T-helper 1 cell treated with Interleukin-12 subunit alpha and Interleukin-12 subunit beta and Interleukin-4 antibody, amounts not matched to agents 30 μg/mL and 1 μg/mL, for 36 hours (primary cell): ENCODE data around the gene PRICKLE2.

Experiments used
- H3K27ac Mint-ChIP-seq: one replicate; pipeline ENCODE4 v1.8.0; 2021; ENCODE audit warnings: mild to moderate bottlenecking, mixed read lengths
- H3K27me3 Mint-ChIP-seq: one replicate; pipeline ENCODE4 v1.8.0; 2021; ENCODE audit warnings: low read depth, mixed read lengths
- H3K36me3 Mint-ChIP-seq: one replicate; pipeline ENCODE4 v1.8.0; 2021; ENCODE audit warnings: low read depth, mixed read lengths
- H3K4me1 Mint-ChIP-seq: one replicate; pipeline ENCODE4 v1.8.0; 2021; ENCODE audit warnings: low read depth, mixed read lengths
- H3K4me3 Mint-ChIP-seq: one replicate; pipeline ENCODE4 v1.8.0; 2021; ENCODE audit warnings: mild to moderate bottlenecking, moderate library complexity, mixed read lengths
- H3K9me3 Mint-ChIP-seq: one replicate; pipeline ENCODE4 v1.8.0; 2021; ENCODE audit warnings: mixed read lengths

The PRICKLE2 gene

GRCh38 chr3:64262574-64263114, 37.4 kb upstream of the PRICKLE2 start:
- Mint-ChIP-seq H3K4me1 (no peaks in the 10 kb centered on the region), H3K4me3 (no peak overlapping the region), H3K36me3 (no peaks in the 10 kb centered on the region), H3K27me3 (peaks cover 28% of the 10 kb centered on the region), H3K9me3 (no peaks in the 10 kb centered on the region), H3K27ac (no peak overlapping the region)

GRCh38 chr3:64260431-64260830, 35.2 kb upstream of the PRICKLE2 start:
- H3K27ac Mint-ChIP-seq = no peak overlapping the region
- no peak overlapping the region for H3K4me3 Mint-ChIP-seq
- H3K4me1 Mint-ChIP-seq = no peaks in the 10 kb centered on the region
- peaks cover 10% of the 10 kb centered on the region for H3K27me3 Mint-ChIP-seq
- no peaks in the 10 kb centered on the region for H3K36me3 Mint-ChIP-seq
- no peaks in the 10 kb centered on the region for H3K9me3 Mint-ChIP-seq

- no peak overlapping the region for H3K27ac Mint-ChIP-seq
- no peaks in the 10 kb centered on the region for H3K4me1 Mint-ChIP-seq
- peaks cover 3% of the 10 kb centered on the region for H3K27me3 Mint-ChIP-seq
- H3K36me3 Mint-ChIP-seq = no peaks in the 10 kb centered on the region
- no peak overlapping the region for H3K4me3 Mint-ChIP-seq
- H3K9me3 Mint-ChIP-seq = no peaks in the 10 kb centered on the region
Observed at GRCh38 chr3:64259636-64260035, 34.4 kb upstream of the PRICKLE2 start.

GRCh38 chr3:64257100-64257755, 32.0 kb upstream of the PRICKLE2 start:
- Mint-ChIP-seq H3K4me3 (no peak overlapping the region), H3K9me3 (no peaks in the 10 kb centered on the region), H3K27me3 (no peaks in the 10 kb centered on the region), H3K36me3 (no peaks in the 10 kb centered on the region), H3K4me1 (no peaks in the 10 kb centered on the region), H3K27ac (no peak overlapping the region)

- H3K27ac Mint-ChIP-seq = no peak overlapping the region
- H3K4me1 Mint-ChIP-seq = no peaks in the 10 kb centered on the region
- no peaks in the 10 kb centered on the region for H3K9me3 Mint-ChIP-seq
- no peaks in the 10 kb centered on the region for H3K36me3 Mint-ChIP-seq
- H3K27me3 Mint-ChIP-seq = no peaks in the 10 kb centered on the region
- H3K4me3 Mint-ChIP-seq = no peak overlapping the region
Observed at GRCh38 chr3:64255741-64256340, 30.6 kb upstream of the PRICKLE2 start.

- no peaks in the 10 kb centered on the region for H3K27me3 Mint-ChIP-seq
- H3K4me1 Mint-ChIP-seq = no peaks in the 10 kb centered on the region
- H3K9me3 Mint-ChIP-seq = no peaks in the 10 kb centered on the region
- H3K27ac Mint-ChIP-seq = no peak overlapping the region
- no peaks in the 10 kb centered on the region for H3K36me3 Mint-ChIP-seq
- H3K4me3 Mint-ChIP-seq = no peak overlapping the region
Observed at GRCh38 chr3:64254443-64254842, 29.2 kb upstream of the PRICKLE2 start.

- Mint-ChIP-seq H3K27me3 (no peaks in the 10 kb centered on the region), H3K36me3 (no peaks in the 10 kb centered on the region), H3K27ac (no peak overlapping the region), H3K4me3 (no peak overlapping the region), H3K9me3 (no peaks in the 10 kb centered on the region), H3K4me1 (no peaks in the 10 kb centered on the region)
Observed at GRCh38 chr3:64253689-64254088, 28.4 kb upstream of the PRICKLE2 start.

- H3K4me1 Mint-ChIP-seq = no peaks in the 10 kb centered on the region
- no peaks in the 10 kb centered on the region for H3K9me3 Mint-ChIP-seq
- no peaks in the 10 kb centered on the region for H3K36me3 Mint-ChIP-seq
- H3K27me3 Mint-ChIP-seq = no peaks in the 10 kb centered on the region
- no peak overlapping the region for H3K27ac Mint-ChIP-seq
- no peak overlapping the region for H3K4me3 Mint-ChIP-seq
Observed at GRCh38 chr3:64251019-64251418, 25.8 kb upstream of the PRICKLE2 start.

- no peaks in the 10 kb centered on the region for H3K9me3 Mint-ChIP-seq
- no peaks in the 10 kb centered on the region for H3K36me3 Mint-ChIP-seq
- H3K27me3 Mint-ChIP-seq = no peaks in the 10 kb centered on the region
- no peaks in the 10 kb centered on the region for H3K4me1 Mint-ChIP-seq
- no peak overlapping the region for H3K4me3 Mint-ChIP-seq
- H3K27ac Mint-ChIP-seq = no peak overlapping the region
Observed at GRCh38 chr3:64247991-64248646, 22.9 kb upstream of the PRICKLE2 start.

GRCh38 chr3:64244011-64244942, 19.0 kb upstream of the PRICKLE2 start:
- H3K4me1 Mint-ChIP-seq = no peaks in the 10 kb centered on the region
- H3K27ac Mint-ChIP-seq = no peak overlapping the region
- H3K27me3 Mint-ChIP-seq = no peaks in the 10 kb centered on the region
- H3K9me3 Mint-ChIP-seq = no peaks in the 10 kb centered on the region
- H3K4me3 Mint-ChIP-seq = no peak overlapping the region
- no peaks in the 10 kb centered on the region for H3K36me3 Mint-ChIP-seq

GRCh38 chr3:64242435-64242834, 17.2 kb upstream of the PRICKLE2 start:
- no peaks in the 10 kb centered on the region for H3K36me3 Mint-ChIP-seq
- no peak overlapping the region for H3K4me3 Mint-ChIP-seq
- H3K27ac Mint-ChIP-seq = no peak overlapping the region
- no peaks in the 10 kb centered on the region for H3K4me1 Mint-ChIP-seq
- H3K9me3 Mint-ChIP-seq = no peaks in the 10 kb centered on the region
- H3K27me3 Mint-ChIP-seq = no peaks in the 10 kb centered on the region

GRCh38 chr3:64240959-64241358, 15.7 kb upstream of the PRICKLE2 start:
- H3K36me3 Mint-ChIP-seq = no peaks in the 10 kb centered on the region

GRCh38 chr3:64240396-64240795, 15.1 kb upstream of the PRICKLE2 start:
- no peaks in the 10 kb centered on the region for H3K9me3 Mint-ChIP-seq
- H3K4me3 Mint-ChIP-seq = no peak overlapping the region
- H3K27me3 Mint-ChIP-seq = no peaks in the 10 kb centered on the region
- no peaks in the 10 kb centered on the region for H3K4me1 Mint-ChIP-seq
- H3K36me3 Mint-ChIP-seq = no peaks in the 10 kb centered on the region
- H3K27ac Mint-ChIP-seq = no peak overlapping the region

More at GRCh38 chr3:64240959-64241358, 15.7 kb upstream of the PRICKLE2 start:
- H3K27me3 Mint-ChIP-seq = no peaks in the 10 kb centered on the region
- H3K4me1 Mint-ChIP-seq = no peaks in the 10 kb centered on the region
- no peaks in the 10 kb centered on the region for H3K9me3 Mint-ChIP-seq
- no peak overlapping the region for H3K4me3 Mint-ChIP-seq
- H3K27ac Mint-ChIP-seq = no peak overlapping the region

- no peaks in the 10 kb centered on the region for H3K27me3 Mint-ChIP-seq
- H3K4me3 Mint-ChIP-seq = no peak overlapping the region
- no peaks in the 10 kb centered on the region for H3K36me3 Mint-ChIP-seq
- no peak overlapping the region for H3K27ac Mint-ChIP-seq
- no peaks in the 10 kb centered on the region for H3K4me1 Mint-ChIP-seq
- no peaks in the 10 kb centered on the region for H3K9me3 Mint-ChIP-seq
Observed at GRCh38 chr3:64239841-64240240, 14.6 kb upstream of the PRICKLE2 start.
